Measurements from ENCODE around the gene DCAF4.

Gene DCAF4

DNA sequence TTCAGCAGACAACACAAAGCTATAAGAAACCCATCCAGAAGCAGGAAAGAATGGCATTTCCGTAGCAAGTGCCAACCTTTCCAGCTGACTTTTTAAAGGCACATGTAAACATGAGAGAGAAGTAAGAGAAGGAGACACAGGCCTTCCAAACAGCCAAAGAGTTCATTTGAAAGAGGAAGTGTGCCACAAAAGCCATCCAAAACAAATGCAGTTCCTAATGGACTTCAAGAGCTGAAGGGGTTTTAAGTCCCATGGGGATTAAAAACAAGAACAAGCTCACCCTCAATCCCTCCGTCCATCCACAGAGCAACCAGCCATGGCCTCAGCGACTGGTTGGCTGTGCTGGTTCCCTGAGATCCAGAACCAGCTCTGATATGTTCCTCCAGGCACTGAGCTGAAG is 27.8 kb upstream of the DCAF4 start:
- no peak for DNase-seq

DNA sequence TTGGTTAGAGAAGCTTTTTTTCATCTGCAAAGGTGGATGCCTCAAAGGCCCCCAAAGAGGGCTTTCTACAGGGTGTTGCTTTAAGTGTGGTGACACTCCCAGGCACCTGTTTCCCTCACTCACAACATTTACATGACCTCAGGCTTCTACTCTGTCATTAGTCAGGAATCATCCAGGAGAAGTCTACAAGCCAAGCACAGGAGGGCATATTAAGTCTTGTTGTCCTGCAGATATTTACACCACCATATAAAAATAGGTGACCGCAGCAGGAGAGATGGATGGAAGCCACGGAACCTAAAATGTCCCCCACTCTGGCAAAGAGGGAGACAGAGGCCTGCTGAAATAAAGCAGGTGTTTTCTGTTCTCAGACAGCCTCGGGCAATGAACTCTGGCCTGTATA is 24.9 kb upstream of the DCAF4 start:
- DNase-seq: no peak

- no peak for DNase-seq
Observed at GRCh38 chr14:72902801-72903530, 23.3 kb upstream of the DCAF4 start.

GRCh38 chr14:72903716-72904115 is 22.5 kb upstream of the DCAF4 start:
- DNase-seq: no peak

DNA sequence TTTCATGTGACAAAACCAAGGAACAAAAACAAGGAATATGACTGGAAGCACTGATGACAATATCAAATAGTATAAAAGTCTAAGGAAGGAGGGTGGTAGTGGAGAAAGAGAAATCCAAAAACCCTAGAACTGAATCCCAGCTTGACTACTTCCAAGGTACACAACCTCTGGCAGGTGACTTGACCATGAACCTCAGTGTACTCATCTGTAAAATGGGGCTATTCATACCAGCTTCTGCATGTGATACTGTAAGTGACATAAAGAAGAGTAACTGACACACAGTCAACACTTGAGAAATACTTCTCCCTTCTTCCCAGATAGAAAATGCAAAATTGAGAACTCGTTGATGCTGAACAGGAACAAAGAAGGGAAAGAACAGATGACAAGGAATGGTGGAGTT is 22.0 kb upstream of the DCAF4 start:
- DNase-seq: no peak

DNA sequence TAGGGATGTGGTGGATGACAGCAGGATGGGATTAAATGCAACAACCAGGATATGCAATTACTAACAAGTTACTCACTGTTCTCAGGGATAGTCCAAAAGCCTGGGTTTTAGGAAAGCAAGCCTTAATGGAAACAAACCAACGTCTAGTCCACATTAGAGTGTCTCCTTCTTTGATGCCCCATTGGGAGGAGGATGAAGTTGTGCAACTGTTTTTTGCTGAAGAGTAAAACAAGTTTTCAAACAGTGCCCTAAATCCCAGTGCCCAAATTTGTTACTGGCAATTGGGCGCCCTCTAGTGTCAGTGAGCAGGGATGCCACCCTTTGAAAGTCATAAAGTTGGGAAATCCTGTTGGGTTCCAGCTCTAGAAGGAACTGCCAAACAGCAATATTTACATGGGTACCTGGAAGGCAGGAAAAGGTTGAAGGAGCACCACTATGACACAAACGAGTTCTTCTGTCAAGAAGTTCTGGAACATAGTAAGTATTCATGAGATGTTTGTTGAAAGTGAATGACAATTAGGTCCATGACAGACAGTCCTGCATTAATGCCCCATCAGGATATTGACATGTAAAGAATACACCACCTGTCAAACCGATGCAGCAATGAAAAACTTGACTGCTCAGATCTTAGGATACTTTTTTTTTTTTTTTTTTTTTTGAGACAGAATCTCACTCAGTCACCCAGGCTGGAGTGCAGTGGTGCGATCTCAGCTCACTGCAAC is 21.3 kb upstream of the DCAF4 start:
- peak; percentile 55 for DNase-seq

DNA sequence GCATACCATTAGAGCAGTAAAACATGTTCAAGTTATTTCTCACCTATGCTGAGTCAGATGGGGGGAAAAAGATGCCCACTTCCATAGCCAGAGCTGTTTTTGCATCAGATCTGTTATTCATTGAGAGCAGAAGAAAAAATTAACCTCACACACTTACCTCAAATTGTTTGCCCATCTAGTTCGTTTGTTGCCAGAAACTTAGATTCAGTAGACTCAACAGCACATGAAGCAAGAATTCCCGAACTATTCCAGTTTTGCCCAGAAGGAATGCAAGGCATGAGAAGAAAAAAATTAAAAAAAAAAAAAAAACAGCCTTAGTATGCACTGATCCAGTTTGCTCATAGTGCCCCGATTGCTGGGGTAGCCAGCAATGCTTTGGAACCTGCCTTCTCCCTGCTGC is 19.9 kb upstream of the DCAF4 start:
- no peak for DNase-seq

GRCh38 chr14:72906879-72907278 is 19.4 kb upstream of the DCAF4 start:
- no peak for DNase-seq

DNA sequence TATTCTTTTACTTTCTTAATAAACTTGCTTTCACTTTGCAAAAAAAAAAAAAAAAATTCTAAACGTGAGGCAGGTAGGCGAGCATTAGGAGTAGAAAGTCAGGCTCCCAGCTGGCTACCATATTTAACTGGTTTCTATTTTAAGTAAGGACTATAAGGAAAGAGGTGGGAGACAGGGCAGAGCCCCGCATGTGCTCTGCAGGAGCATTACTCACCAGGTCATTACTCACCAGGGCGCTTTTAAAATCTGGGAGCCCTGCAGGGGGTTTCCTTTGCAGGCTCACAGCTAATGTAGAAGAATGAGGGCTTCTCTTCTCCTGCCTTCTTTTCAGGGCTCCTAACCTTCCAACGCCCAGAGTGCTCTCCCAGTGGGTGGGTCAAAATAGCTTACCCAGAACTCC is 18.4 kb upstream of the DCAF4 start:
- DNase-seq: no peak

DNA sequence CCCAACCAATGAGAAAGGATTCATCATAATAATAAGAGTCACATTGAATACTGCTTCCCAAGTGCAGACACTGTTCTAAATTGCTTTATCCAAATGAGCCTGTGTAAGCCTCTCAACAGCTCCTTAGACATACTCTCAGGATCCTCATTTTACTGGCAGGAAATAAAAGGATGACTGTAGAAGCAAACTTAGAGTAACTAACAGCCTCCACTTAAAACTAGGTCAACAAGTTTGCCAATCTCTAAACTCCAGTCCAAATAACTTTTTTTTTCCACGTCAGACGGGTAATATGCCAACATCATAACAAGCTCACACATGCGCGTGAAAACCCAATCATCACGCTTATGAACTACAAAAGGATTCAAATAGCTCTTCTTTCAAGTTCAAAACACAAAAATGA is 17.1 kb upstream of the DCAF4 start:
- no peak for DNase-seq

- no peak for DNase-seq
Observed at GRCh38 chr14:72913809-72914208, 12.5 kb upstream of the DCAF4 start.

GRCh38 chr14:72916174-72916573 is 10.1 kb upstream of the DCAF4 start:
- DNase-seq: no peak

GRCh38 chr14:72917094-72917802 is 9.0 kb upstream of the DCAF4 start:
- DNase-seq: no peak

DNA sequence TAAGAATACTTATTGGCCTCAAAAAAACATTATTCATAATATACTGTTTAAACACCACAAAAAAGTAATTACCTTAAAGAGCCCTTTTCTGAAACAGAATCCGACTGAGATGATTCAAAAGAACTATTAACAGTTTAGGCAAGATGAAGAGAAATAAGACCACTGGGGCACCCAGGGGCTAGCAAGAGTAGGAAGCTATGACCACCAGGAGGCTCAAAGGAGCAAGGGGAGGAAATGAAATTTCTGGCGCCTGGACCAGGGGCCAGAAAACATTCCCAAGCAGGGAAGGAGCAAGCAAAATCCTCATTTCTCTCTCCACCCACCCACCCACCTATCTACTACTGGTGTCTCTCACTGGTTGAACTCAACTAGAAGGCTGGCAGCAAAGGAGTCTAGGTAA is 6.3 kb upstream of the DCAF4 start:
- DNase-seq: no peak

DNA sequence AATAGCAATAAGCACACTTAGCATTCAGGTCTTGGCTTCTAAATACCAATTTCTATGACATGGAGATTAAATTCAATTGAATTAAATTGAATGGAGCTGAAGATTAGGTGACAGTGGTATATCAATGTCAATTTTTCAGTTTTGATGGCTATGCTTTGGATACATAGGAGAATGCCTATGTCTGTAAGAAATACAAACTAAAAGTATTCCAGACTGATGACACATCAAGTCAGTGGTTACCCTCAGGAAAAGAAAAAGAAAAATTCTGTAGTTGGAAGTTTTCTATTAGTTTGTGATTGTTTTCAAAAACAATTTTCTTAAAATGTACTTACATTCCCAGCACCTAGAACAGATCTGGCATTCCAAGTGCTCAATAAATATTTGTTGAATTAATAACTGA is 4.9 kb upstream of the DCAF4 start:
- DNase-seq: no peak

DNA sequence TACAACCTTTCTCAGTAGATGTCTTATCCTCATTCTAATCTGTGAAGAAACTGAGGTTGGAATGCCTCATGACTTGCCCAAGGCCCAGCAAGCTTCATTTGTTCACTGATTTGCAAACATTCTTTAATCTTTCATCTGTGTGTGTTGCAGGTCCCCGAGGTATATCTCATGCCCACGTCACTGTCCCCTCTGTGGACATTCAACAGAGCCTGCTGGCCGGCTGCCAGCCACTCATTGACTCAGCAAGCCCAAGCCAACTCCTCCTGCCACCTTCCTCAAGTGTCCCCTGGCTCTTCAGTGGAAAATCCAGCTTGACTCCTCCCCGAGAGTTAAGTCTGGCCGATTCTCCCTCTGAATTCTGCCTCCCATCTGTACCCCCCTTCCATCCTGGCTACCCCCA is 1.9 kb upstream of the DCAF4 start:
- no peak for DNase-seq

DNA sequence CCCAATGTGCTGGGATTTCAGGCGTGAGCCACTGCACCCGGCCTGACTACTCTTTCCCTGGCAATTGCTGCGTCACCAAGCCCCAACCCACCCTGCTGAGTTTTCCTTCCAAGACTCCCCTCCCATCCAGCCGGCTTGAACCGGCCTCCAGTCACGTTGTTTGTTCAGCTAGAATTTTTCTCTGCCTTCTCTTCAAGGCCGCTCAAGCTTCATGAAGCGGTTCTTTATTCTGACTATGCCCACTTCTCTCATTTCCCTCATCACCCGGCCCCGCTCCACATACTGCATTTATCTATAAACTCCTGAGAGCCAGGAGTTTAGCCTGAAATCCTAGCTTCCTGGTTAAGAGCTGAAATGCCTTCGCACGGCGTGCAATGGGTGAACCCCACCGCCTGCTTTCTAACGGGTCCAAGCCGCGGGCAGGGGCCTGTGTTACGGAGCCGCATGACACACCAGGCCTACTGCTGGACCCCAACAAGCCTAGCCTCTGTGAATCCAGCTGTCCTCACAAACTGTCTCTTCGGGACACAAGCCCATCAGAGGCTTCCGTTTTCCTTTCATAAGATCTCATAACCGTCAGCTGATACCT is 999 bp upstream of the DCAF4 start:
- no peak for DNase-seq

DNA sequence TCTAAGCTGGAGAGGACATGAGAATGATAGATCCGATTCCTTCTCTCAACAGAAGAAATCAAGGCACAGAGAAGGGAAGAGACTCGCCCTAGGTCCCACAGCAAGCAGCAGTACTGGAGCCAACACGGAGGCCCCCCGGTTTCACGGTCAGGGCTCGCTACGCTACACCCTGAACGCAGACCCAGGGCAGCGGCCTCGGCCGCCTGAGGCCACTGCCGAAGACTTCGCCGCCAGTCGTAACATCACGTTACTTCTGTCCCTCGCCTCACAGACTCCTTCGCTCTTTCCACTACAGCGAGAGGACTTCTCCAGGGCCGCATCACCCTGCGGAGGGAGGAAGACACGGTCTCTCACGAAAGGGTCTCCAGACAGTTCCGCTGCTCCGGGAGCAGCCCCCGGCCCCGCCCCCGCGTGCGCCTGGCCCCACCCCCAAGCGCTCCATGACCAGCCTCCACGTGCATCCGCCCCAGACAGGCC is 411 bp upstream of the DCAF4 start:
- DNase-seq: no peak

GRCh38 chr14:72928872-72929271 is 2.6 kb downstream of the DCAF4 start:
- no peak for DNase-seq

GRCh38 chr14:72929316-72930080 is 3.2 kb downstream of the DCAF4 start:
- no peak for DNase-seq

GRCh38 chr14:72932893-72933292 is 6.6 kb downstream of the DCAF4 start:
- DNase-seq: no peak

- no peak for DNase-seq
Observed at GRCh38 chr14:72939630-72940029, 13.4 kb downstream of the DCAF4 start.
